ENCODE measurements around the gene AFF3.

DNA sequence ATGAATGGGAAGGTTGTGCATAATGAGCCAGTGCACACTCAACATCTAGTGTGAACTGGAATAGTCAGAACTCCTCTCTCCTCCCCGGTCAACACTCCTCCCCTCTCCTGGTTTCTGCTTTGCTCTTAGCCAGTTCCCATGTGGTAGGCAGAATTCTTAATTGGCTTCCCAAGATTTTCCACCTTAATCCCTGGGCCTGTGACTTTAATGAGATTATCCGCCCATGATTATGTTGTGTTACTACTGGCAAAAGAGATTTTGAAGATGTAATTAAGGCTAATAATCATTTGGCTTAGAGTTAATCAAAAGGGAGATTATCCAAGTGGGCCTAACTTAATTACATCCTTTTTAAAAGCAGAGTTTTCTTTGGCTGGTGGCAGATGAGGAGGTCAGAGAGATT lies 618.3 kb downstream of the AFF3 start:
- TF ChIP-seq, protein P1, sequence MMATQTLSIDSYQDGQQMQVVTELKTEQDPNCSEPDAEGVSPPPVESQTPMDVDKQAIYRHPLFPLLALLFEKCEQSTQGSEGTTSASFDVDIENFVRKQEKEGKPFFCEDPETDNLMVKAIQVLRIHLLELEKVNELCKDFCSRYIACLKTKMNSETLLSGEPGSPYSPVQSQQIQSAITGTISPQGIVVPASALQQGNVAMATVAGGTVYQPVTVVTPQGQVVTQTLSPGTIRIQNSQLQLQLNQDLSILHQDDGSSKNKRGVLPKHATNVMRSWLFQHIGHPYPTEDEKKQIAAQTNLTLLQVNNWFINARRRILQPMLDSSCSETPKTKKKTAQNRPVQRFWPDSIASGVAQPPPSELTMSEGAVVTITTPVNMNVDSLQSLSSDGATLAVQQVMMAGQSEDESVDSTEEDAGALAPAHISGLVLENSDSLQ (IDR thresholded peaks at IDR 0.05): no peak
- no peak for TF ChIP-seq ELF4 (IDR thresholded peaks at IDR 0.05)
- TF ChIP-seq TARDBP (IDR thresholded peaks at IDR 0.05): no peak
- TF ChIP-seq CTBP1 (IDR thresholded peaks at IDR 0.05; ENCODE audit: borderline replicate concordance): no peak
- TF ChIP-seq FOXK2 (IDR thresholded peaks at IDR 0.05): no peak
- TF ChIP-seq SP1 (IDR thresholded peaks at IDR 0.05): no peak
- TF ChIP-seq FOXA1 (IDR thresholded peaks at IDR 0.05): no peak
- no peak for TF ChIP-seq LEF1 (IDR thresholded peaks at IDR 0.05; ENCODE audit: borderline replicate concordance)
- TF ChIP-seq BHLHE40 (IDR thresholded peaks at IDR 0.05; ENCODE audit: borderline replicate concordance): no peak
- no peak for TF ChIP-seq HDGF (IDR thresholded peaks at IDR 0.05; ENCODE audit: borderline replicate concordance)
- no peak for TF ChIP-seq L3MBTL2 (conservative IDR thresholded peaks at IDR 0.05)
- TF ChIP-seq FOXM1 (IDR thresholded peaks at IDR 0.05; ENCODE audit: borderline replicate concordance): no peak
- TF ChIP-seq ZNF384 (IDR thresholded peaks at IDR 0.05): no peak
- no peak for TF ChIP-seq SUZ12 (IDR thresholded peaks at IDR 0.05)

All from HEK293T (cell line).